PC-9 (cell line): ENCODE data around the gene TNXB. TPM values are rescaled to one million over a fixed set of nuclear protein-coding genes. Genes with fewer than 3 reads are reported as not detected.

Experiments used
- BruUV-seq: library from RNA; stranded (reverse); fragments of 400-500 nt; replicated peaks from 2 replicates; lab custom pipeline; 2021; lab: Mats Ljungman, UMichigan
- CTCF ChIA-PET: fragments of 300-600 bp; sonication (Branson Sonifier 250); formaldehyde crosslinking; loops from one replicate; lab custom pipeline; 2022; ENCODE audit warnings: antibody characterized with exemption; lab: Charles Lee
- POLR2A ChIA-PET: fragments of 300-600 bp; sonication (Branson Sonifier 250); formaldehyde crosslinking; loops from one replicate; lab custom pipeline; 2022; ENCODE audit warnings: antibody characterized with exemption; ENCODE audit not compliant: unreplicated experiment; lab: Charles Lee
- DNase-seq, 2 experiments: peaks; one replicate each; pipeline versions ENCODE4 v3.0.0 to v3.0.0-alpha.2; 2015 to 2022; ENCODE audit warnings: mixed read lengths in 1 of 2
- H2AFZ ChIP-seq: fragments of 200-600 bp; sonication (generic); 2 replicates; pipeline ENCODE4 v1.8.1; 2017; ENCODE audit warnings: antibody characterized with exemption
- H3F3A ChIP-seq: fragments of 200-600 bp; sonication (generic); 2 replicates; pipeline ENCODE4 v1.8.1; 2017; ENCODE audit warnings: antibody characterized with exemption, mild to moderate bottlenecking, low read depth; ENCODE audit not compliant: insufficient read depth
- H3K27ac ChIP-seq: fragments of 200-600 bp; sonication (generic); 2 replicates; pipeline ENCODE4 v1.6.1; 2016; ENCODE audit warnings: mixed run types
- H3K27me3 ChIP-seq: fragments of 200-600 bp; sonication (generic); 2 replicates; pipeline ENCODE4 v1.6.1; 2016; ENCODE audit warnings: low read depth, mixed run types; ENCODE audit not compliant: insufficient read depth
- H3K36me3 ChIP-seq: fragments of 200-600 bp; sonication (generic); 2 replicates; pipeline ENCODE4 v1.6.1; 2016; ENCODE audit warnings: low read depth, mixed run types
- H3K4me1 ChIP-seq: fragments of 200-600 bp; sonication (generic); replicated peaks from 2 replicates; pipeline ENCODE4 v1.6.1; 2016; ENCODE audit warnings: mixed run types; ENCODE audit not compliant: insufficient read depth
- H3K4me2 ChIP-seq: fragments of 200-600 bp; sonication (generic); 2 replicates; pipeline ENCODE4 v1.6.1; 2017; ENCODE audit warnings: mixed run types
- H3K4me3 ChIP-seq: fragments of 200-600 bp; sonication (generic); 2 replicates; pipeline ENCODE4 v1.6.1; 2016; ENCODE audit warnings: mixed run types
- H3K79me2 ChIP-seq: fragments of 200-600 bp; sonication (generic); 2 replicates; pipeline ENCODE4 v1.6.1; 2017; ENCODE audit warnings: low read depth, mixed run types
- H3K9me2 ChIP-seq: fragments of 200-600 bp; sonication (generic); 2 replicates; pipeline ENCODE4 v1.8.1; 2017; ENCODE audit warnings: mild to moderate bottlenecking; ENCODE audit not compliant: insufficient read depth
- H3K9me3 ChIP-seq: fragments of 200-600 bp; sonication (generic); 2 replicates; pipeline ENCODE4 v1.8.1; 2016; ENCODE audit warnings: low read depth; ENCODE audit not compliant: insufficient read depth
- H4K20me1 ChIP-seq: fragments of 200-600 bp; sonication (generic); 2 replicates; pipeline ENCODE4 v1.8.1; 2017; ENCODE audit not compliant: insufficient read depth
- CTCF ChIP-seq: fragments of 200-600 bp; sonication (generic); conservative IDR thresholded peaks from 2 replicates; pipeline ENCODE4 v1.6.1; 2017; ENCODE audit warnings: mixed run types, antibody characterized with exemption, mild to moderate bottlenecking, moderate library complexity
- EZH2 ChIP-seq: fragments of 200-600 bp; sonication (generic); IDR thresholded peaks from 2 replicates; pipeline ENCODE4 v1.8.0; 2017; ENCODE audit warnings: antibody characterized with exemption, low read depth
- intact Hi-C: fragments of 100-400 bp; cut with micrococcal nuclease; formaldehyde crosslinking; loops from one replicate; pipeline ENCODE4 v1.10.0; 2022; ENCODE audit not compliant: unreplicated experiment
- total RNA-seq: library from RNA; stranded (reverse); gene quantifications from 2 replicates; pipeline ENCODE4 v1.2.3, GENCODE V29; 2021

TNXB gene
- total RNA-seq, 1 experiment from 2014 or later: 15.1 TPM

GRCh38 chr6:32095338-32096086 lies 13.6 kb downstream of the TNXB start:
- DNase-seq: no peak
- Histone ChIP-seq H3F3A (peaks cover 6% of the 10 kb centered on the region), H3K27me3 (no peaks in the 10 kb centered on the region), H3K9me2 (no peaks in the 10 kb centered on the region), H3K9me3 (no peaks in the 10 kb centered on the region), H2AFZ (no peak overlapping the region), H3K27ac (no peak overlapping the region), H3K79me2 (no peaks in the 10 kb centered on the region), H3K4me1 (no peaks in the 10 kb centered on the region), H3K4me2 (no peak overlapping the region), H3K4me3 (no peak overlapping the region), H3K36me3 (no peaks in the 10 kb centered on the region), H4K20me1 (no peaks in the 10 kb centered on the region)
- BruUV-seq: no TSS peak
- POLR2A ChIA-PET: no interaction called here
- no peak for TF ChIP-seq EZH2
- TF ChIP-seq CTCF: no peak
- CTCF ChIA-PET: no interaction called here
- intact Hi-C loops: no loop called here

GRCh38 chr6:32092760-32093497 lies 16.2 kb downstream of the TNXB start:
- Histone ChIP-seq H3K9me2 (no peaks in the 10 kb centered on the region), H3K36me3 (no peaks in the 10 kb centered on the region), H3K9me3 (no peaks in the 10 kb centered on the region), H3K79me2 (no peaks in the 10 kb centered on the region), H3K4me3 (no peak overlapping the region), H3K4me2 (no peak overlapping the region), H3K4me1 (0 out of 2 replicates have a peak, but pooled peaks cover 2% of the 10 kb centered on the region), H4K20me1 (no peaks in the 10 kb centered on the region), H3K27ac (no peak overlapping the region), H3K27me3 (no peaks in the 10 kb centered on the region), H2AFZ (no peak overlapping the region), H3F3A (peaks cover 6% of the 10 kb centered on the region)
- CTCF ChIA-PET: interaction anchor here (0.6 kb wide), 1 partner anchor 18 kb away, joined by 3 read pairs; no protein-coding TSS in a partner anchor
- POLR2A ChIA-PET: interaction anchor here (0.6 to 0.7 kb wide), 2 partner anchors 15 to 22 kb away, joined by 4 read pairs; no protein-coding TSS in a partner anchor
- TF ChIP-seq CTCF (no peak), EZH2 (no peak)
- no TSS peak for BruUV-seq
- intact Hi-C loops: no loop called here
- no peak for DNase-seq

- H3K4me1 ChIP-seq: peaks cover 33% of the 10 kb centered on the region
- H4K20me1 ChIP-seq: no peaks in the 10 kb centered on the region
- H3K9me3 ChIP-seq: no peaks in the 10 kb centered on the region
- H3K4me3 ChIP-seq: no peak overlapping the region
- no peak overlapping the region for H3K27ac ChIP-seq
- H3F3A ChIP-seq: peaks cover 18% of the 10 kb centered on the region
- no peaks in the 10 kb centered on the region for H3K9me2 ChIP-seq
- ChIA-PET CTCF (no interaction called here), POLR2A (no interaction called here)
- no TSS peak for BruUV-seq
- no peak overlapping the region for H3K4me2 ChIP-seq
- no peaks in the 10 kb centered on the region for H3K27me3 ChIP-seq
- DNase-seq: no peak
- no peak overlapping the region for H2AFZ ChIP-seq
- TF ChIP-seq EZH2 (no peak), CTCF (no peak)
- intact Hi-C loops: no loop called here
- no peaks in the 10 kb centered on the region for H3K79me2 ChIP-seq
- H3K36me3 ChIP-seq: no peaks in the 10 kb centered on the region
These were observed 19.9 kb downstream of the TNXB start for GRCh38 chr6:32089082-32089828.
